Transverse colon (tissue), 4 donors: ENCODE measurements around the gene CEP83. TPM values are rescaled to one million over a fixed set of nuclear protein-coding genes. Genes with fewer than 3 reads are reported as not detected.

Experiments used
- DNase-seq: peaks from one replicate; pipeline ENCODE4 v3.0.0-alpha.2; 2019
- H3K27ac ChIP-seq, 4 donors: fragments of 200-600 bp; sonication (generic); 2 replicates each; pipeline ENCODE4 v1.5.1; 2016 to 2018; ENCODE audit warnings: inconsistent platforms in 4 of 4
- H3K27me3 ChIP-seq: fragments of 200-600 bp; sonication (generic); 2 replicates; pipeline ENCODE4 v1.5.1; 2017; ENCODE audit warnings: inconsistent platforms
- H3K36me3 ChIP-seq, 4 donors: fragments of 200-600 bp; sonication (generic); 2 replicates each; pipeline ENCODE4 v1.5.1; 2017 to 2019; ENCODE audit warnings: inconsistent platforms in 4 of 4
- H3K4me1 ChIP-seq, 4 donors: fragments of 200-600 bp; sonication (generic); 2 replicates each; pipeline ENCODE4 v1.5.1; 2017 to 2020; ENCODE audit warnings: inconsistent platforms in 4 of 4
- H3K4me3 ChIP-seq, 4 donors: fragments of 200-600 bp; sonication (generic); 1 replicate in 1 of 4; 2 replicates in 3 of 4; pipeline versions ENCODE4 v1.5.1 to v1.6.1; 2017 to 2019; ENCODE audit warnings: inconsistent platforms in 4 of 4
- H3K9me3 ChIP-seq, 2 donors: fragments of 200-600 bp; sonication (generic); 2 replicates each; pipeline ENCODE4 v1.5.1; 2017 to 2019; ENCODE audit warnings: inconsistent platforms in 2 of 2
- EP300 ChIP-seq: sonication (generic); formaldehyde crosslinking; IDR thresholded peaks from one replicate; pipeline ENCODE4 v1.6.1; 2017; ENCODE audit warnings: antibody characterized with exemption, low read depth
- POLR2A ChIP-seq: fragments of 450-650 bp; IDR thresholded peaks from one replicate; pipeline ENCODE4 v1.6.1; 2016; ENCODE audit warnings: antibody characterized with exemption, mild to moderate bottlenecking, moderate library complexity
- POLR2AphosphoS5 ChIP-seq, 3 donors: sonication (generic); formaldehyde crosslinking; IDR thresholded peaks; one replicate each; pipeline ENCODE4 v1.6.1; 2016; ENCODE audit warnings: antibody characterized with exemption in 3 of 3
- WGBS, 2 donors: methylation state at CpG; one replicate each; pipeline ENCODE4 v1.1.5; 2018; ENCODE audit warnings: low coverage in 1 of 2; 5-methylcytosine and 5-hydroxymethylcytosine counted together
- in situ Hi-C, 4 donors: fragments of 200-750 bp; cut with MboI; loops; one replicate each; pipeline versions ENCODE4 v1.15.0 to v1.15.1; 2017; ENCODE audit warnings: low sequenced_read_pairs in 3 of 4, low pct_ligation_motif_present in 1 of 4, low pct_unique_long_range_greater_than_20kb in 1 of 4
- intact Hi-C: fragments of 100-400 bp; cut with DNase I; formaldehyde crosslinking; loops from one replicate; pipeline ENCODE4 v1.15.1; 2023; ENCODE audit warnings: low total_unique reads
- total RNA-seq, 4 donors: library from RNA; depleted of rRNA; stranded (reverse); fragments of >200 nt; gene quantifications; one replicate each; pipeline ENCODE4 v1.1.0, GENCODE V29; 2016
- TF ChIP-seq, protein P1 (sequence below), 5 experiments: fragments of 200-600 bp in 3 of 5; fragments of 450-650 bp in 2 of 5; sonication (generic) in 3 of 5; IDR thresholded peaks; 1 replicate in 2 of 5; 2 replicates in 3 of 5; pipeline ENCODE4 v1.5.1; 2016 to 2017; ENCODE audit warnings: antibody characterized with exemption in 5 of 5, inconsistent platforms in 3 of 5, mild to moderate bottlenecking in 2 of 5, moderate library complexity in 1 of 5

Gene CEP83
- total RNA-seq, 4 donors from 2014 or later: 3.0 to 104 (median 17.0) TPM

DNA sequence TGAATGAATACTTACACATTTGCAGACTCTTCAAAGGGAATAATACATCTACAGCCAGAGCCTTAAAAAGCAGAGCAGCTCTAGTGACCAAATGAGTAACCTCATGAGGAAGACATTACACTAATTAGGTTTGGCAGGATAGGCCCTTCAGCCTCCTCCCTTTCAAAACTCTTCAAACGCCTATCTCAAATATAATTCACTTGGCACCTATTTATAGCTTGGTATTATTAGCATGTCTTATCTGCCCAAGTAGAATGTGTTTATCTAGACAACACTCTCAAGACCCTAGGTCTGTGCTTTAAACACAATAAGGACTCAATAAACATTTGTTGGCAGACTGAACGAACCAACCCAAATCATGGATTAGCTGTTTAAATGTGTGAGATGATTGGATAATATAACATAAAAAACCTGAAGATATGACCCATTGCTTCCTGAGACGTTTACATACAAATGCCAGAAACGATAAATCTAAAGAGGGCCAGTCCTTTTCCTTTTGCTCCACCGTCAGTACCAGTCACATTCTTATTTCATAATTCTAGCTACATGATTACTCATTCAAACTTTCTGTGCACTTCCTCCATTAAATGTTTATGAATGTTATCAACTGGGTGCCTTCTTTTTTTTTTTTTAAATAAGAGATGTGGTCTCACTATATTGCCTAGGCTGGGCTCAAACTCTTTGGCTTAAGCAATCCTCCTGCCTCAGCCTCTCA is 123.3 kb downstream of the CEP83 start:
- no peak overlapping the region for H3K27ac ChIP-seq

DNA sequence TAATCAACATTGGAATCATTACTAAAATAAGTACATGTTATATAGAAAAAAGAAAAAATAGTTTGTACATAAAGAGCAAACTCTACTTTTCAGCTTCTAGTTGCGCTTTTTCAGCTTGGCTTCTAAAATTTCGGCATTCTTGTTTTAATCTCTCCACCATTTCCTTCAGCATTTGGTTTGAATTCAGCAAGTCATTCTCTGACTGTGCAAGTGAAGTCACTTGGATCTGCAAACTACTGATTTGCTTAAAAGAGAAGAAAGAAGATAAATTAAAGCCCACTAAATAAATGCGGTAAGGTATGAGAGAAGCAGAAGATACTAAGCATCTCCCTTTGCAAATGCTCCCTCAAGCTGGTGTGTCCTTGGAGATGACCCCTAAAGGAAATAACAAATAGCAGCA is 126.3 kb downstream of the CEP83 start:
- Histone ChIP-seq H3K9me3 (no peaks in the 10 kb centered on the region), H3K4me3 (no peak overlapping the region), H3K36me3 (no peaks in the 10 kb centered on the region), H3K27ac (no peak overlapping the region), H3K27me3 (no peaks in the 10 kb centered on the region), H3K4me1 (no peaks in the 10 kb centered on the region)
- DNase-seq: no peak
- 86 to 96% methylated on average over 3 of the region's 3 CpGs for WGBS, 2 donors
- intact Hi-C loops: no loop called here
- in situ Hi-C loops: no loop called here
- TF ChIP-seq, protein P1, sequence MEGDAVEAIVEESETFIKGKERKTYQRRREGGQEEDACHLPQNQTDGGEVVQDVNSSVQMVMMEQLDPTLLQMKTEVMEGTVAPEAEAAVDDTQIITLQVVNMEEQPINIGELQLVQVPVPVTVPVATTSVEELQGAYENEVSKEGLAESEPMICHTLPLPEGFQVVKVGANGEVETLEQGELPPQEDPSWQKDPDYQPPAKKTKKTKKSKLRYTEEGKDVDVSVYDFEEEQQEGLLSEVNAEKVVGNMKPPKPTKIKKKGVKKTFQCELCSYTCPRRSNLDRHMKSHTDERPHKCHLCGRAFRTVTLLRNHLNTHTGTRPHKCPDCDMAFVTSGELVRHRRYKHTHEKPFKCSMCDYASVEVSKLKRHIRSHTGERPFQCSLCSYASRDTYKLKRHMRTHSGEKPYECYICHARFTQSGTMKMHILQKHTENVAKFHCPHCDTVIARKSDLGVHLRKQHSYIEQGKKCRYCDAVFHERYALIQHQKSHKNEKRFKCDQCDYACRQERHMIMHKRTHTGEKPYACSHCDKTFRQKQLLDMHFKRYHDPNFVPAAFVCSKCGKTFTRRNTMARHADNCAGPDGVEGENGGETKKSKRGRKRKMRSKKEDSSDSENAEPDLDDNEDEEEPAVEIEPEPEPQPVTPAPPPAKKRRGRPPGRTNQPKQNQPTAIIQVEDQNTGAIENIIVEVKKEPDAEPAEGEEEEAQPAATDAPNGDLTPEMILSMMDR (IDR thresholded peaks at IDR 0.05): no peak

More for the DNA sequence above, 123.3 kb downstream of the CEP83 start:
- in situ Hi-C loops: no loop called here
- DNase-seq: no peak
- no peak for TF ChIP-seq POLR2AphosphoS5 (IDR thresholded peaks at IDR 0.05)
- TF ChIP-seq, protein P1 (IDR thresholded peaks at IDR 0.05): no peak
- TF ChIP-seq EP300: no peak
- no peak for TF ChIP-seq POLR2A
- Histone ChIP-seq H3K4me3 (no peak overlapping the region), H3K27me3 (no peaks in the 10 kb centered on the region), H3K4me1 (peaks cover 0 to 5% (median 0%) of the 10 kb centered on the region in 4 donors), H3K36me3 (no peaks in the 10 kb centered on the region), H3K9me3 (no peaks in the 10 kb centered on the region)
- WGBS, 2 donors: 73 to 82% methylated on average over 5 of the region's 5 CpGs
- intact Hi-C loops: no loop called here

DNA sequence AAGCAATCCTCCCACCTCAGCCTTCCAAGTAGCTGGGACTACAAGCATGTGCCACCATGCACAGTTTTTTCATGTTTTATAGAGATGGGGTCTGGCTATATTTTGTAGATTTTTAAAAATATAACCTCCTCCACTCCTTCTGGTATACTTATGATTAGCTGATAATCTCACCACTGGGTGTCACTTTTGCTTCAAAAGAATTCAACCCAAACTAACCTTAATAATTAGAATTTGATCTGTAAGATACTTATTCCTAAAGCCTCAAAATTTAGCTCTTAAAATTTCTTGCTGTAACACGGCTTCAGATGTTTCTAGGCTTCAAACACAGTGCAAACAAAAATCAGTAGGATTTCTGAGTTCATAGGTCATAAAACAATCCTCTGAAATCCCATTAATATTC is 130.3 kb downstream of the CEP83 start:
- Histone ChIP-seq H3K4me1 (no peaks in the 10 kb centered on the region), H3K36me3 (no peaks in the 10 kb centered on the region), H3K27ac (no peak overlapping the region), H3K9me3 (no peaks in the 10 kb centered on the region), H3K27me3 (no peaks in the 10 kb centered on the region), H3K4me3 (no peak overlapping the region)
- intact Hi-C loops (no loop called here), in situ Hi-C loops (no loop called here)
- 89 to 92% methylated on average over 1 of the region's 1 CpG for WGBS, 2 donors
- TF ChIP-seq, protein P1 (IDR thresholded peaks at IDR 0.05): no peak
- TF ChIP-seq POLR2A (no peak), POLR2AphosphoS5 (IDR thresholded peaks at IDR 0.05) (no peak), EP300 (no peak)
- no peak for DNase-seq

DNA sequence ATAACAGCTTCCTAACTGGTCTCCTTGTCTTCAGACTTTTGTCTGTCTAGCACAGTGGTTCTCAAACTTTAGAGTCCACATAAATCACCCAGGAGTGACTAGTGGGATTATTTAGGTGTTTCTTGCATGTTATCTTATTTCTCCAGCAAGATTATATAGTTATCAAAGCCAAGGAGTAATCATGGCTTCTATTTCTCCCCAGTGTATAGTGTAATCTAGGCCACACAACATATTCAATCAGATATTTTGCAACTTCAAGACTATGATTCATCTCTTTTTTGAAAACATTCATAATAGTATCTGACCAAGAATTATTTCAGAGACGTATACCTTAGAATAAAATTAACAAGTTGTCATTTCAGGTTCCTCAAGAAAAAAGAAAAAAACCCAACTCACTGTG is 131.9 kb downstream of the CEP83 start:
- H3K27ac ChIP-seq: no peak overlapping the region
- H3K4me1 ChIP-seq: no peaks in the 10 kb centered on the region
- intact Hi-C loops (no loop called here), in situ Hi-C loops (no loop called here)
- no peak for TF ChIP-seq EP300
- TF ChIP-seq, protein P1 (IDR thresholded peaks at IDR 0.05): no peak
- no peak for TF ChIP-seq POLR2A
- TF ChIP-seq POLR2AphosphoS5 (IDR thresholded peaks at IDR 0.05): no peak
- H3K27me3 ChIP-seq: no peaks in the 10 kb centered on the region
- no peak overlapping the region for H3K4me3 ChIP-seq
- no peak for DNase-seq
- WGBS, 2 donors: 67 to 98% methylated on average over 1 of the region's 1 CpG
- H3K9me3 ChIP-seq: no peaks in the 10 kb centered on the region
- peaks cover 0 to 13% (median 0%) of the 10 kb centered on the region in 4 donors for H3K36me3 ChIP-seq
